K562 (cell line): ENCODE results near the gene DGLUCY. TPM values are rescaled to one million over a fixed set of nuclear protein-coding genes. Genes with fewer than 3 reads are reported as not detected.

Experiments used
- ATAC-seq: fragments of 200-7000 bp; cut with Tn5 transposase; 3 replicates; pipeline ENCODE4 v1.9.1; 2020; ENCODE audit warnings: moderate library complexity
- BruUV-seq: library from RNA; stranded (reverse); fragments of 400-500 nt; replicated peaks from 2 replicates; lab custom pipeline; 2021; lab: Mats Ljungman, UMichigan
- CTCF ChIA-PET: fragments of 300-600 bp; formaldehyde crosslinking; extraction: SDS; loops from one replicate; lab custom pipeline; 2021; ENCODE audit warnings: low intra/inter-chr PET ratio; lab: Yijun Ruan, JAX
- POLR2A ChIA-PET: fragments of 300-600, 350-650 bp; sonication (Branson Sonifier 250); formaldehyde crosslinking; extraction: SDS; loops from one replicate; lab custom pipeline; 2021; ENCODE audit warnings: antibody characterized with exemption, inconsistent platforms; lab: Yijun Ruan, JAX
- DNase-seq, 4 experiments: peaks; one replicate each; pipeline versions ENCODE4 v3.0.0 to v3.0.0-alpha.2; 2011 to 2018; ENCODE audit warnings: low spot score in 3 of 4, mixed read lengths in 3 of 4; ENCODE audit errors: extremely low read depth in 1 of 4
- FAIRE-seq: peaks from 2 replicates; lab custom pipeline; 2011; peaks lifted over from hg19 to GRCh38; lab: Jason Lieb, UNC
- H2AFZ ChIP-seq: 2 replicates; pipeline ENCODE4 v1.6.0; 2011; ENCODE audit warnings: low read depth, low read length, control low read depth, inconsistent platforms
- H3K27ac ChIP-seq: fragments of 200-600 bp; 3 replicates; pipeline ENCODE4 v1.8.0; 2011; ENCODE audit warnings: low read depth, mild to moderate bottlenecking, control low read depth, inconsistent platforms, low read length, moderate library complexity, mixed read lengths; ENCODE audit errors: extremely low read depth
- H3K27me3 ChIP-seq, 2 experiments: fragments of 300-600 bp in 1 of 2; 2 replicates in 1 of 2; 3 replicates in 1 of 2; pipeline versions ENCODE4 v1.6.0 to v1.8.0; 2011; ENCODE audit warnings: inconsistent platforms in 2 of 2, low read length in 2 of 2, mild to moderate bottlenecking in 1 of 2, mixed read lengths in 1 of 2, moderate library complexity in 1 of 2; ENCODE audit not compliant: control insufficient read depth in 2 of 2, insufficient read depth in 2 of 2
- H3K36me3 ChIP-seq: fragments of 300-600 bp; 3 replicates; pipeline ENCODE4 v1.8.0; 2011; ENCODE audit warnings: mild to moderate bottlenecking, low read length, inconsistent platforms; ENCODE audit not compliant: control insufficient read depth, insufficient read depth
- H3K4me1 ChIP-seq, 2 experiments: fragments of 200-600 bp in 1 of 2; replicated peaks in 1 of 2; 2 replicates in 1 of 2; 3 replicates in 1 of 2; pipeline versions ENCODE4 v1.5.1 to v1.8.0; 2011; ENCODE audit warnings: inconsistent platforms in 2 of 2, low read length in 2 of 2, mild to moderate bottlenecking in 1 of 2, mixed read lengths in 1 of 2, moderate library complexity in 1 of 2; ENCODE audit not compliant: control insufficient read depth in 2 of 2, insufficient read depth in 2 of 2
- H3K4me2 ChIP-seq: 2 replicates; pipeline ENCODE4 v1.6.1; 2011; ENCODE audit warnings: low read length, control low read depth, inconsistent platforms, mixed read lengths; ENCODE audit not compliant: insufficient read depth
- H3K4me3 ChIP-seq: fragments of 200-600 bp; sonication (generic), shearing (Covaris generic); 2 replicates; pipeline ENCODE4 v1.5.1; 2016; ENCODE audit warnings: control low read depth, inconsistent platforms
- H3K79me2 ChIP-seq: fragments of 200-600 bp; 3 replicates; pipeline ENCODE4 v1.8.0; 2011; ENCODE audit warnings: low read length, inconsistent platforms; ENCODE audit not compliant: control insufficient read depth, insufficient read depth
- H3K9ac ChIP-seq, 2 experiments: 2 replicates each; pipeline versions ENCODE4 v1.6.0 to v1.6.1; 2011; ENCODE audit warnings: low read depth in 2 of 2, low read length in 2 of 2, control low read depth in 1 of 2, inconsistent platforms in 1 of 2, mild to moderate bottlenecking in 1 of 2, mixed read lengths in 1 of 2; ENCODE audit not compliant: insufficient read depth in 1 of 2
- H3K9me1 ChIP-seq: one replicate; pipeline ENCODE4 v1.6.0; 2011; ENCODE audit warnings: inconsistent platforms, mild to moderate bottlenecking, low read length, moderate library complexity; ENCODE audit not compliant: control insufficient read depth, insufficient read depth
- H3K9me3 ChIP-seq: replicated peaks from 2 replicates; pipeline ENCODE4 v1.5.1; 2011; ENCODE audit warnings: low read depth, low read length, inconsistent platforms; ENCODE audit not compliant: control insufficient read depth, insufficient read depth
- H4K20me1 ChIP-seq: replicated peaks from 2 replicates; pipeline ENCODE4 v1.6.1; 2011; ENCODE audit warnings: low read length, inconsistent platforms, mixed read lengths; ENCODE audit not compliant: control insufficient read depth, insufficient read depth
- CEBPG ChIP-seq, 3 experiments: fragments of 200-800 bp in 1 of 3; sonication (Bioruptor generic) in 1 of 3; sonication (generic) in 1 of 3; formaldehyde crosslinking in 1 of 3; IDR thresholded peaks in 2 of 3; conservative IDR thresholded peaks in 1 of 3; 2 replicates each; pipeline versions ENCODE4 v1.6.1 to v1.8.0; 2016 to 2022; ENCODE audit warnings: missing compliant biosample characterization in 2 of 3, missing genetic modification characterization in 2 of 3, mild to moderate bottlenecking in 1 of 3, missing genetic modification reagents in 1 of 3
- ELK1 ChIP-seq: sonication (generic); formaldehyde crosslinking; IDR thresholded peaks from 2 replicates; pipeline ENCODE4 v1.8.1; 2022; ENCODE audit warnings: missing genetic modification reagents
- GABPB1 ChIP-seq: sonication (generic); formaldehyde crosslinking; IDR thresholded peaks from 2 replicates; pipeline ENCODE4 v1.8.0; 2022; ENCODE audit warnings: mild to moderate bottlenecking, missing genetic modification reagents
- RHOXF2B ChIP-seq: fragments of 250-450 bp; sonication (Bioruptor Pico); conservative IDR thresholded peaks from 2 replicates; pipeline ENCODE4 v1.5.1; 2021
- SP2 ChIP-seq: IDR thresholded peaks from 2 replicates; pipeline ENCODE4 v1.6.1; 2011; ENCODE audit warnings: mild to moderate bottlenecking, low read depth, low read length, moderate library complexity; ENCODE audit not compliant: poor library complexity, severe bottlenecking; ENCODE audit errors: extremely low read depth
- TARDBP ChIP-seq: fragments of 450-650 bp; IDR thresholded peaks from 2 replicates; pipeline ENCODE4 v1.6.1; 2016
- ZNF586 ChIP-seq: fragments of 450-650 bp; formaldehyde crosslinking; conservative IDR thresholded peaks from 2 replicates; pipeline ENCODE4 v1.4.0; 2020; ENCODE audit warnings: mild to moderate bottlenecking, moderate library complexity
- WGBS: fragments of 100-300 bp; shearing (Covaris generic); methylation state at CpG from one replicate; pipeline ENCODE4 v1.1.6; 2016; ENCODE audit warnings: low coverage, mixed read lengths; ENCODE audit not compliant: insufficient coverage; ENCODE audit errors: missing lambda C conversion rate; 5-methylcytosine and 5-hydroxymethylcytosine counted together
- in situ Hi-C: fragments of 300-500 bp; cut with MboI; formaldehyde crosslinking; loops from 4 replicates; pipeline ENCODE4 v1.15.0; 2018; ENCODE audit warnings: inconsistent platforms, mixed read lengths
- intact Hi-C: fragments of 100-400 bp; cut with micrococcal nuclease; formaldehyde crosslinking; loops from 2 replicates; pipeline ENCODE4 v1.14.2; 2022
- polyA plus RNA-seq, 8 experiments: library from polyadenylated mRNA; depleted of rRNA in 4 of 8; stranded (reverse) in 5 of 8; unstranded in 3 of 8; fragments of >200 nt; fragmentation: Nextera tagmentation in 2 of 8; fragmentation: Illumina TruSeq in 1 of 8; extraction: Ambion mirVana in 2 of 8; extraction: Trizol in 1 of 8; gene quantifications; 2 replicates each; pipeline versions ENCODE4 v1.2.1 to v1.2.3, GENCODE V29; 2011 to 2014; ENCODE audit warnings: inconsistent platforms in 1 of 8, missing spikeins in 1 of 8
- total RNA-seq, 7 experiments: library from RNA; depleted of rRNA in 6 of 7; stranded (reverse); fragments of >200 nt in 6 of 7; fragmentation: Illumina TruSeq in 2 of 7; extraction: Trizol in 2 of 7; gene quantifications; 2 replicates each; pipeline versions ENCODE4 v1.2.1 to v1.2.3, GENCODE V29; 2011 to 2021; ENCODE audit warnings: low replicate concordance in 1 of 7
- TF ChIP-seq, protein P1 (sequence below), 2 experiments: fragments of 450-650 bp; conservative IDR thresholded peaks; 2 replicates each; pipeline ENCODE4 v1.6.1; 2017; ENCODE audit warnings: mild to moderate bottlenecking in 2 of 2, moderate library complexity in 2 of 2

DGLUCY gene
- total and polyA plus RNA-seq, 9 of the 15 experiments (the other 6 are each of a cell fraction or from before 2014, with no cell fraction given) = 9.9 to 28.4 (median 21.0) TPM

DNA sequence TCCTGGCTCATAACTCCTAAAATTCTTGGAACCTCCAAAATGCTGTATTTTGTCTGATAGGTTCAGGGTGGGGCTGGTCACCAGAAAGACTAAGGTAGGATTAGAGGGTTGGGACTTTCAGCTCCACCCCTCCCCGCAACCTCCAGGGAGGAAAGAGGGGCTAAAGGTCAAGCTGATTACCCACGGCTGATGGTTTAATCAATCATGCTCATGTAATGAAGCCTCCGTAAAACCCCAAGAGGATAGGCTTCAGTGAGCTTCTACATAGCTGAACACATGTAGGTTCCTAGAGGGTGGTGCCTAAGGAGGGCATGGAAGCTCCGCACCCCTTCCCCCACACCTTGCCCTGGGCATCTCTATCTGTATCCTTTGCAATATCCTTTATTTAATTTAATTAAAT, 60.0 kb downstream of the DGLUCY start (continued):
- no peak for TF ChIP-seq TARDBP

- Histone ChIP-seq H4K20me1 (no peaks in the 10 kb centered on the region; the same call in 1 of the 2 replicates), H3K9me3 (no peaks in the 10 kb centered on the region), H3K36me3 (peaks cover 28% of the 10 kb centered on the region; the same call in 1 of the 3 replicates), H3K27me3 (no peaks in the 10 kb centered on the region), H3K79me2 (no peaks in the 10 kb centered on the region), H3K4me1 (peaks cover 0 to 2% of the 10 kb centered on the region in 2 experiments; a peak in 2 of 5 replicates), H2AFZ (no peak overlapping the region), H3K4me3 (no peak overlapping the region), H3K4me2 (no peak overlapping the region), H3K9ac (no peak overlapping the region), H3K27ac (no peak overlapping the region), H3K9me1 (no peaks in the 10 kb centered on the region)
- intact Hi-C loops = loop anchor here (2.0 to 10.0 kb wide), 3 partner anchors 27 to 239 kb away; partner anchors contain the start of gene CCDC88C
- no TSS peak for BruUV-seq
- FAIRE-seq (no peak), DNase-seq (no peak), ATAC-seq (no peak)
- TF ChIP-seq RHOXF2B (CRISPR knock-in tag) (no peak), CEBPG (CRISPR knock-in tag; IDR thresholded peaks at IDR 0.05) (no peak), CEBPG (tag; conservative IDR thresholded peaks at IDR 0.05 in 1 of 2, IDR thresholded peaks at IDR 0.05 in 1 of 2) (no peak), ELK1 (CRISPR knock-in tag) (no peak), ZNF586 (CRISPR knock-in tag) (no peak), SP2 (no peak), GABPB1 (CRISPR knock-in tag) (no peak)
- TF ChIP-seq, protein P1, sequence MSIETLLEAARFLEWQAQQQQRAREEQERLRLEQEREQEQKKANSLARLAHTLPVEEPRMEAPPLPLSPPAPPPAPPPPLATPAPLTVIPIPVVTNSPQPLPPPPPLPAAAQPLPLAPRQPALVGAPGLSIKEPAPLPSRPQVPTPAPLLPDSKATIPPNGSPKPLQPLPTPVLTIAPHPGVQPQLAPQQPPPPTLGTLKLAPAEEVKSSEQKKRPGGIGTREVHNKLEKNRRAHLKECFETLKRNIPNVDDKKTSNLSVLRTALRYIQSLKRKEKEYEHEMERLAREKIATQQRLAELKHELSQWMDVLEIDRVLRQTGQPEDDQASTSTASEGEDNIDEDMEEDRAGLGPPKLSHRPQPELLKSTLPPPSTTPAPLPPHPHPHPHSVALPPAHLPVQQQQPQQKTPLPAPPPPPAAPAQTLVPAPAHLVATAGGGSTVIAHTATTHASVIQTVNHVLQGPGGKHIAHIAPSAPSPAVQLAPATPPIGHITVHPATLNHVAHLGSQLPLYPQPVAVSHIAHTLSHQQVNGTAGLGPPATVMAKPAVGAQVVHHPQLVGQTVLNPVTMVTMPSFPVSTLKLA (conservative IDR thresholded peaks at IDR 0.05) = no peak
- ChIA-PET POLR2A (no interaction called here), CTCF (interaction anchor here (2.6 kb wide), 1 partner anchor 110 kb away, joined by 29 read pairs; no protein-coding TSS in a partner anchor)
- in situ Hi-C loops = loop anchor here (5.0 kb wide), 2 partner anchors 112 to 273 kb away; no protein-coding TSS in a partner anchor
- 89% methylated on average over 9 of the region's 10 CpGs for WGBS
Observed at GRCh38 chr14:91175291-91176201, 61.7 kb downstream of the DGLUCY start.
